ENCODE results near the gene C12orf76.
A peak's percentile ranks its signal among the peaks of the same experiment; 100 is the strongest.

Gene C12orf76

GRCh38 chr12:110067531-110067930 is 19.2 kb upstream of the C12orf76 start:
- Histone ChIP-seq H3K27me3 (ENCODE audit: insufficient read depth, poor library complexity, severe bottlenecking) (no peaks in the 10 kb centered on the region), H3K27ac (replicated peaks) (no peak overlapping the region), H3K4me3 (replicated peaks; ENCODE audit: insufficient read depth, low read length) (no peak overlapping the region)
- DNase-seq (ENCODE audit: low read depth in 1 of 2, low spot score in 1 of 2), result no peak
- TF ChIP-seq REST (IDR thresholded peaks at IDR 0.05; ENCODE audit: insufficient replicate concordance, low read depth), result no peak
- TF ChIP-seq CTCF (IDR thresholded peaks at IDR 0.05; ENCODE audit: insufficient read depth, low read length), result no peak
- TF ChIP-seq GABPA (IDR thresholded peaks at IDR 0.05; ENCODE audit: low read depth), result no peak
- TF ChIP-seq POLR2AphosphoS5 (IDR thresholded peaks at IDR 0.05; ENCODE audit: low read depth), result no peak
- no peak for TF ChIP-seq SPI1 (IDR thresholded peaks at IDR 0.05; ENCODE audit: borderline replicate concordance, low read depth)

- no peak for TF ChIP-seq CTCF (IDR thresholded peaks at IDR 0.05; ENCODE audit: insufficient read depth, low read length)
- 0 out of 2 replicates have a peak, but pooled peaks have one; percentile 13 for TF ChIP-seq SPI1 (IDR thresholded peaks at IDR 0.05; ENCODE audit: borderline replicate concordance, low read depth)
- no peaks in the 10 kb centered on the region for H3K27me3 ChIP-seq (ENCODE audit: insufficient read depth, poor library complexity, severe bottlenecking)
- no peak overlapping the region for H3K27ac ChIP-seq (replicated peaks)
- H3K4me3 ChIP-seq (replicated peaks; ENCODE audit: insufficient read depth, low read length), result no peak overlapping the region
- no peak for DNase-seq (ENCODE audit: low read depth in 1 of 2, low spot score in 1 of 2)
These were observed 17.2 kb upstream of the C12orf76 start for GRCh38 chr12:110065540-110065939.

GRCh38 chr12:110062241-110062640 is 13.9 kb upstream of the C12orf76 start:
- H3K4me3 ChIP-seq (replicated peaks; ENCODE audit: insufficient read depth, low read length), result no peak overlapping the region
- TF ChIP-seq CTCF (IDR thresholded peaks at IDR 0.05; ENCODE audit: insufficient read depth, low read length) (no peak), SPI1 (IDR thresholded peaks at IDR 0.05; ENCODE audit: borderline replicate concordance, low read depth) (no peak), POLR2AphosphoS5 (IDR thresholded peaks at IDR 0.05; ENCODE audit: low read depth) (no peak), REST (IDR thresholded peaks at IDR 0.05; ENCODE audit: insufficient replicate concordance, low read depth) (no peak), GABPA (IDR thresholded peaks at IDR 0.05; ENCODE audit: low read depth) (no peak)
- no peak overlapping the region for H3K27ac ChIP-seq (replicated peaks)
- no peak for DNase-seq (ENCODE audit: low read depth in 1 of 2, low spot score in 1 of 2)
- no peaks in the 10 kb centered on the region for H3K27me3 ChIP-seq (ENCODE audit: insufficient read depth, poor library complexity, severe bottlenecking)

- no peak overlapping the region for H3K27ac ChIP-seq (replicated peaks)
- no peak for DNase-seq (ENCODE audit: low read depth in 1 of 2, low spot score in 1 of 2)
- TF ChIP-seq SPI1 (IDR thresholded peaks at IDR 0.05; ENCODE audit: borderline replicate concordance, low read depth) (no peak), GABPA (IDR thresholded peaks at IDR 0.05; ENCODE audit: low read depth) (no peak), POLR2AphosphoS5 (IDR thresholded peaks at IDR 0.05; ENCODE audit: low read depth) (no peak), CTCF (IDR thresholded peaks at IDR 0.05; ENCODE audit: insufficient read depth, low read length) (no peak), REST (IDR thresholded peaks at IDR 0.05; ENCODE audit: insufficient replicate concordance, low read depth) (no peak)
- no peaks in the 10 kb centered on the region for H3K27me3 ChIP-seq (ENCODE audit: insufficient read depth, poor library complexity, severe bottlenecking)
- no peak overlapping the region for H3K4me3 ChIP-seq (replicated peaks; ENCODE audit: insufficient read depth, low read length)
These were observed 11.3 kb upstream of the C12orf76 start for GRCh38 chr12:110059651-110060000.
